Right lobe of liver (tissue), 4 donors: ENCODE measurements around the gene TBC1D10A.

Source experiments
- CTCF ChIP-seq, 4 donors: fragments of 200-600 bp in 3 of 4; fragments of 450-650 bp in 1 of 4; IDR thresholded peaks; one replicate each; pipeline versions ENCODE4 v1.5.1 to v1.8.0; 2016 to 2022; ENCODE audit warnings: antibody characterized with exemption in 4 of 4, mild to moderate bottlenecking in 2 of 4
- POLR2A ChIP-seq: fragments of 450-650 bp; IDR thresholded peaks from one replicate; pipeline ENCODE4 v1.6.1; 2017; ENCODE audit warnings: antibody characterized with exemption, mild to moderate bottlenecking
- donor health status: DM: no; HTN: no; CAD: no.
- donor health status: DM: no; HTN: no; CAD: no.
- donor health status: DM: no; HTN: yes; CAD: no.

GRCh38 chr22:30284666-30285065 lies 42.1 kb downstream of the TBC1D10A start:
- TF ChIP-seq CTCF (IDR thresholded peaks at IDR 0.05) (no peak), POLR2A (no peak)
